Measurements from ENCODE around the gene SLC5A2.
"Not testable (repeated sequence)": the region's sequence is repeated elsewhere in the genome, so short reads cannot be mapped to it uniquely, and the experiment has no call there.

The SLC5A2 gene

DNA sequence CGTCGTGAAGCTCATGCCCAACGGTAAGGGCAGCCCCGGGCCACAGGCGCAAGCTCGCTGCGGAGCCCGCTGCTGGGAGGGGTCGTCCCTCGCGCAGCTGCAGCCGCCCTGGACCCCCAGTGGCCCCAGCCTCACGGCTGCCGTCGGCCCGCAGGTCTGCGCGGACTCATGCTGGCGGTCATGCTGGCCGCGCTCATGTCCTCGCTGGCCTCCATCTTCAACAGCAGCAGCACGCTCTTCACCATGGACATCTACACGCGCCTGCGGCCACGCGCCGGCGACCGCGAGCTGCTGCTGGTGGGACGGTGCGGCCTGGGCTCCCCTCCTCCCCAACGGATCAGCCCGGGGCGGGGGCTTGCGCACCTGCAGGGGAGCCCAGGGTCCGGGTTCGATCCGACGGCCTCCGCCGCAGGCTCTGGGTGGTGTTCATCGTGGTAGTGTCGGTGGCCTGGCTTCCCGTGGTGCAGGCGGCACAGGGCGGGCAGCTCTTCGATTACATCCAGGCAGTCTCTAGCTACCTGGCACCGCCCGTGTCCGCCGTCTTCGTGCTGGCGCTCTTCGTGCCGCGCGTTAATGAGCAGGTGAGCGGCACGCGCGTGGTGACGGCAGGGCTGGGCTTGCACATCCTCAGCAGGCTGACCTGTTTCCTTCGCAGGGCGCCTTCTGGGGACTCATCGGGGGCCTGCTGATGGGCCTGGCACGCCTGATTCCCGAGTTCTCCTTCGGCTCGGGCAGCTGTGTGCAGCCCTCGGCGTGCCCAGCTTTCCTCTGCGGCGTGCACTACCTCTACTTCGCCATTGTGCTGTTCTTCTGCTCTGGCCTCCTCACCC lies 5.8 kb downstream of the SLC5A2 start:
- no peak for DNase-seq (ENCODE audit: low read depth)
- peak overlapping the region; percentile 56 for H3K4me3 ChIP-seq (ENCODE audit: low read depth, low read length)

DNA sequence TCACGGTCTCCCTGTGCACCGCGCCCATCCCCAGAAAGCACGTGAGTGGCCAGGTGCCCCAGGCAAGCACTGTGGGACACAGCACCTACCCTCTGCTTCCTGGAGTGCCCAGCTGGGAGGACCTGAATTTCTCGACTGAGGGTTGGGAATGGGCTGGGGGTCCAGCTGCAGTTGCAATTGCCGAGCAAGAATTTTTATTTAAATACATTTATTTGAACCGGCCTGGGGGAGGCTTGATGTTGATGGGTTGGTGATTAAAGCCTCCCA lies 6.3 kb downstream of the SLC5A2 start:
- DNase-seq (ENCODE audit: low read depth), result no peak
- no peak overlapping the region for H3K4me3 ChIP-seq (ENCODE audit: low read depth, low read length)

DNA sequence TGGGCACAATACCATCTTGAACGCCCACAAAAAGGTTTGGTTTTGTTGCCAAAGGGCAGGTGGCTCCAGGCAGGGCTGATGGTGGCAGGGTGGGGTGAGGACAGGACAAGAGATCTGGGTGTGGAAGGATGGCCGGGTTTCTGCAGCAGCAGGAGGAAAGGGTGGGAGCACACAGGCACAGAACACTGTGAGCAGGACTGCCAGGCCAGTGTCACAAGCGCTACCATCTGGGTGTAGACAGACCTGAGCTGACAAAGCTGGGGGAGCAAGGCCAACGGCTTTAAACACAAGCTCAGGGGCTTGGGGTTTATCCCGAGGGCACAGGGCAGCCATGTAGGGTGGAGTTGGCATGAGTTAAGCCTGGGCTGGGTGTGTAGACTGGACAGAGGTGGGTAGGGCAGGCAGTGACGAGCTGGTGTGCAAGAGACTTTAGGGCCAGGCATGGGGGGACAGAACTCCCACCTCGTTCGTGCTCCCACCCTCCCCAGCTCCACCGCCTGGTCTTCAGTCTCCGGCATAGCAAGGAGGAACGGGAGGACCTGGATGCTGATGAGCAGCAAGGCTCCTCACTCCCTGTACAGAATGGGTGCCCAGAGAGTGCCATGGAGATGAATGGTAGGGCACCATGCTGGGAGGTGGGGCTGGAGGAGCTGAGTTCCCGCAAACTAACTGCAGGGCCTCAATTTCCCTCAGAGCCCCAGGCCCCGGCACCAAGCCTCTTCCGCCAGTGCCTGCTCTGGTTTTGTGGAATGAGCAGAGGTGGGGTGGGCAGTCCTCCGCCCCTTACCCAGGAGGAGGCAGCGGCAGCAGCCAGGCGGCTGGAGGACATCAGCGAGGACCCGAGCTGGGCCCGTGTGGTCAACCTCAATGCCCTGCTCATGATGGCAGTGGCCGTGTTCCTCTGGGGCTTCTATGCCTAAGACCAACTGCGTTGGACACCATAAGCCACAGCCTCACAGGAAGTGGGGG lies 7.0 kb downstream of the SLC5A2 start:
- H3K4me3 ChIP-seq (ENCODE audit: low read depth, low read length), result no peak overlapping the region
- DNase-seq (ENCODE audit: low read depth), result no peak

DNA sequence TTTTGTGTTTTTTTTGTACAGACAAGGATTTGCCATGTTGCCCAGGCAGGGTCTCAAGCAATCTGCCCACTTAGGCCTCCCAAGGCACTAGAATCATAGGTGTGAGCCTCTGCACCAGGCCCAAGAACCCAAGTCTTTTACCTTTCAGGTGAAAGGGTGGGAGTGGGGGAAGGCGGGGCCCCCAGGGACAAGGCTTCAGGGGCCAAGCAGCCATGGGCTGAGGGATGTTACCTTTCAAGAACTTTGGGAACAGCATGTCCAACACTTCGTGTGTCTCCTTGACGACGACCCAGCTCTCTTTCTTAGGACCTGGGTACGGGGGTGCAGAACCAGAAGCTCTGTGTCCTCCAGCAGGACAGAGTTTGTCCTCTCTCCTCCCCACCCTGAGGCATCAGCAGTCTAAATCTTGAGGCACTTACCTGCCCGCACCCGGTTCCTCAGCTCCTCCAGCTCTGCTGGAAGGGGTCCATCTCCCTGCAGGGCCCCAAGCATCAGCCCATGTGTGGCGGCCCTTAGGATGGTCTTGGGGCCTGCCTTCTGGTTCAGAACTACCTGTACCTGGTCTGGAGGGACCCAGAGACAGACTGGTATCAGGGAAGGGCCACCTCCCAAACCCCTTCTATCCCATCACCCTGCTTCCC lies 9.0 kb downstream of the SLC5A2 start:
- H3K4me3 ChIP-seq (ENCODE audit: low read depth, low read length), result no peak overlapping the region
- no peak for DNase-seq (ENCODE audit: low read depth)

DNA sequence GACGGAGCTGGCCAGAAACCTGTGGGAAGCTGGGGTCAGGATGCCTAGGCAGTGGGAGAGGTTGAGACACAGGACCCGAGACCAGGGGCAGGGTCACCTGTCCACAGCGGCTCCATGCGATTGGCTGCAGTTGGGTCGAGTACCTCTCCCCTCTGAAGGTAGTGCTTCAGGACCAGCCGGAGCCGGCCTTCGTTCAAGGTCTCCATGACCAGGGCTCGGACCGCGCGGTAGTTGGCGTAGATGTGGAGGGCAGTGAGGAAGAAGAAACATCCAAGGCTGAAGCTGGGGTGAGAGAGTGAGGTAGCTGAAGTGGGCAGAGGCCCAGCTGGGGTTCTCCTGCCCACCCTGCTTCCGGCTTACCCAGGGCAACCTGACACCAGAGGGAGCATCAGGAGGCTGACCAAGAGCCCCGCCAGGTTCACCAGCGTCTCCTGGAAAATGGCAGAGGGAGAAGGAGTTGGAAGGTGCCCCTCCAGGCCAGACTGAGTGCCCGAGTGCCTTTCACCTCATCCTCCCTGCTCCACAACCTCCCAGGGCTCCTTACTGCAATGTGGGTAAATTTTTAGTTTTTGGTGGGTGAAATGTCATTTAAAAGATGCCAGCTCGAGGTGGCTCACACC lies 10.7 kb downstream of the SLC5A2 start:
- DNase-seq (ENCODE audit: low read depth), result no peak
- no peak overlapping the region for H3K4me3 ChIP-seq (ENCODE audit: low read depth, low read length)

DNA sequence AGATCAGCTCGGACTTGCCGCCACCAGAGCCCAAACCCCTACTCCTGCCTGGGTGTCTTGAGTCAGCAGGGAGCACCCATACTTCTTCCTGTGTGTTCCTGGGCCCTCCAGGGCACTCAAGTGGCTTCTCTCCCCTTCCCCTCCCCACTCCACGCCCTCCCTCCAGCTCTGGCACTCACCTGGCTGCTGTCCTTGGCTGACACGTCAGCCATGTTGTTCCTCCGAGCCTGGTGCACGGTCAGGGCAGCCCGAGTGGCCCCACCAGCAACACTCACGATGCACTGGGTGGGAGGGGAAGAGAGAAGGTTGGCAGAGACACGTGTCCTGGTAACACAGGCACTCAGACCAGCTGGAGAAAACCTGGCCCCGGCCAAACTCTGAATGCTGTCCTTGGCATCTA lies 13.7 kb downstream of the SLC5A2 start:
- DNase-seq (ENCODE audit: low read depth), result no peak
- no peak overlapping the region for H3K4me3 ChIP-seq (ENCODE audit: low read depth, low read length)

DNA sequence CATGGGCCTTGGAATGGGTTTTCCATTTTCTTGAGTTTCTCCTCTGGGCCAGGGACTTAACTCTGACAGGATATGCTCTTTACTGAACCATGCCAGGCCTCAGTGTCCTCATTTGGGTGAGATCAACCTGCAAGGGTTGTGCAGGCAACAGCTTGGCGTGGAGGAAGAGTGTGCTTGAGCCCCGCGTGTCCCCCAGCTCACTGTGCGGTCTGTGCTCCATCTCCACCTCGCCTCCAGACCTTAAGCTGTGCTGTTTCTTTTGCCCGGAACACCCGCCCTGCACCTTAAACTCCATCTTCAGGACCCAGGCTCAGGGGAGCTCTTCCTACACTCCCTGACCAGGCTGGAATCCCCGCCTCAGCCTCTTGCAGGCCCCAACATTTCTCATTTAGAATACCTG lies 15.6 kb downstream of the SLC5A2 start:
- no peak overlapping the region for H3K4me3 ChIP-seq (ENCODE audit: low read depth, low read length)
- no peak for DNase-seq (ENCODE audit: low read depth)

DNA sequence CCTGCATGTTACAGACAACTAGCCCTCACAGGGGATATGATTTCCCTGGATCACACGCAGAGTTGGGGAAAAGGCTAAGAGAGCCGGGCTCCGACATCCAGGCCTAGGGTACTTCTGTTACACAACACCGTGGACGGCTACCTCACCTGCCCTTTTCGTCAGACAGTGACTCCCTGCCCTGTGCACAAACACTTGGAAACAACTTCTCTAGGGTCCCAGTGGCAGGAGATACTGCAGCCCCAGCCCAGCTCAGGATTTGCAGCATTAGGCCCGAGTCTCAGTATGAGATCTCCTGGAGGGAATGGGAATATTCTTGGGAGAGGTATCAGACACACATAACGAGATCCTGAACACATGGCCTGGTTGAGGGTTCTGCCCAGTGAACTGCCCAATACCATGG lies 17.0 kb downstream of the SLC5A2 start:
- no peak overlapping the region for H3K4me3 ChIP-seq (ENCODE audit: low read depth, low read length)
- DNase-seq (ENCODE audit: low read depth), result no peak

DNA sequence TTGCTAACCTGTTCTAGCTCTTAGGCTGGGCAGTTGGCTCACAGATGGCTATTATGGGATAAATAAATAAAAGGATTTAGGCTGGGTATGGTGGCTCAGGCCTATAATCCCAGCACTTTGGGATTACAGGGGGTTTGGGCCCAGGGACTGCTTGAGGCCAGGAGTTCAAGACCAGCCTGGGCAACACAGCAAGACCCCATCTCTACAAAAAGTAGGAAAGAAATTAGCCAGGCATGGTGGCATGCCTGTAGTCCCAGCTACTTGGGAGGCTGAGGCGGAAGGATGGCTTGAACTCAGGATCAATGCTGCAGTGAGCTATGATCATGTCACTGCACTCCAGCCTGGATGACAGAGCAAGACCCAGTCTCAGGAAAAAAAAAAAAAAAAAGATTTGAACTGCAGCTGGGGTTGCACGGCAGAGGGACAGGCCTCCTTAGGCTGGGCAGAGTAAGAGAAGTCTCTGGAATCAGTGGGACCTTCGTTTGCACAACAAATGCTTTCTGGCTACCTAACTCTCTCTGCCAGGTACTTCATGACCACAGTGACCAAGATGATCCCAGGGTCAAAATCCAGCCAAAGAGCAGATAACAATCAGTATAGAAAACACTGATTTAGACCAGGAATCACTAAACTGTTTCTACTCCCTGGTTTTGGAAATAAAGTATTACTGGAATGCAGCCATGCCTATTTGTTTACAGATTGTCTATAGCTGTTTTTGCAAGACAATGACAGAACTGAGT lies 18.5 kb downstream of the SLC5A2 start:
- DNase-seq (ENCODE audit: low read depth), result no peak
- no peak overlapping the region for H3K4me3 ChIP-seq (ENCODE audit: low read depth, low read length)

DNA sequence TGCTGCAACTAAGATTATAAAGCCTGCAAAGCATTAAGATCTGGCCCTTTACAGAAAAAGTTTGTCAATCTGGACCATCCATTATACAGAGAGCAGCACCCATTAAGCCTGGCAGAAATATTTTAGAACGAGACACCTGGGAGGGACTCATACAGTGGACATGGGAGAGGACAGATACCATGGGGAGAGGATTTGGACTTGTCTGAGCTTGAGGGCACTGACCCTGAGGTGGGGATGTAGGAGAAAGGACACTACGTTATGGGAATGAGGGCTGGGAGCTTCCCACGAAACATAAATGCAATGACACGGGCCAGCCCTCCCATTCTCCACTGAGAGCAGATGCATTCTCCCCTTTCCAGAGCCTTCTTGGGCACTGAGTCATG lies 19.0 kb downstream of the SLC5A2 start:
- no peak for DNase-seq (ENCODE audit: low read depth)
- H3K4me3 ChIP-seq (ENCODE audit: low read depth, low read length), result no peak overlapping the region

DNA sequence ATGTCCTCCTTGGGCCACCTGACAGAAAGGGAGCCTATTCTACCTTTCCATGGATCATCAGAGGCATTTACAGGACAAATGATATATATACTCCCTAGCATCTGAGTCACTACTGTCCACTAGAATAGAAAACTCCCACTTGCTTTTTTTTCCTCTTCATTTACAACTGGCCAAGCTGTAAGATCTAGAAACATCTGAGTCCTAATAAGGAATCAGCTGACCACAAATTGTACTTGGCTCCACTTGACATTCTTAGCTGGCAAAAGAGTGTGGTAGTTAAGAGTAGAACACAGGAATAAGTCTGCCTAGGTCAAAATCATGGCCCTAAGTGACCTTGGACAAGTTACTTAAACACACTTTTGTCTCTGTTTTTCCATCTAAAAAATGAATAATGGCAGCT lies 20.1 kb downstream of the SLC5A2 start:
- no peak overlapping the region for H3K4me3 ChIP-seq (ENCODE audit: low read depth, low read length)
- DNase-seq (ENCODE audit: low read depth), result no peak

DNA sequence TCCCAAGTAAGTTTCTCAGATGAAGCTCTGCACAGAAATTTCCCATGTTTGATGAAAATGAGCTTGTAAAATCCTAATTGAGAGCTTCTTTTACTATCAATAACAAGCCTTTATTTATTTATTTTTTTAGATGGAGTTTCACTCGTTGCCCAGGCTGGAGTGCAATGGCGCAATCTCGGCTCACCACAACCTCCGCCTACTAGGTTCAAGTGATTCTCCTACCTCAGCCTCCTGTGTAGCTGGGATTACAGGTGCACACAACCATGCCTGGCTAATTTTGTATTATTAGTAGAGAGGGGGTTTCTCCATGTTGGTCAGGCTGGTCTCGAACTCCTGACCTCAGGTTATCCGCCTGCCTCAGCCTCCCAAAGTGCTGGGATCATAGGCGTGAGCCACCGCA lies 20.6 kb downstream of the SLC5A2 start:
- DNase-seq (ENCODE audit: low read depth); H3K4me3 ChIP-seq (ENCODE audit: low read depth, low read length): not testable (repeated sequence)

DNA sequence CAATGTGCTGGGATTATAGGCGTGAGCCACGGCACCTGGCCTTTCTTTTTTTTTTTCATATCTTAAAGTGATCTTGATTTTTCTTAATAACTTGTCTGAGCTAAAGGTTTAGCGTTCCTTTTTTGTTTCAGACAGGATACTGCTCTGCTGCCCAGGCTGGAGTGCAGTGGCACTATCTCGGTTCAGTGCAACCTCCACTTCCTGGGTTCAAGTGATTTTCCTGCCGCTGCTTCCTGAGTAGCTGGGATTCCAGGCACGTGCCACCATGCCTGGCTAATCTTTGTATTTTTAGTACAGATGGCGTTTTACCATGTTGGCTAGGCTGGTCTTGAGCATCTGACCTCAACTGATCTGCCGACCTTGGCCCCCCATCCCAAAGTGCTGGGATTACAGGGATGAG lies 21.2 kb downstream of the SLC5A2 start:
- H3K4me3 ChIP-seq (ENCODE audit: low read depth, low read length), result no peak overlapping the region
- no peak for DNase-seq (ENCODE audit: low read depth)

DNA sequence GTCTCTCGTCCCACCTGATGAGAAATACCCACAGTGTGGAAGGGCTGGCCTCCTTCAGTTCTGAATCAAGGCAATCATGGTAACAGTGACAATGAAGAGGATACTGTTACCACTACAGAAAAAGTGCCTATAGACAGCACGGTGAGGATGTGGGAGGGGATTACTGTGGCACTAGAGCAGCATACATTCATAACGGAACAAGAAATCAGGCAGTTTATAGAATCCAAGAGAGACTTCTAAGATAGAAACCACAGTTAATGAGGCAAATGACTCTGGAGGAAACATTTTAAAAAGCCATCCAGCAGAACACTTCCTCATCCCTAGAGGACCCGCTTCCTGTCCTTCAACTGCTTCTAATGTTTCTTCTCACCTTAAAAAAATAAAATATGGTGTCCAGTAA lies 22.6 kb downstream of the SLC5A2 start:
- DNase-seq (ENCODE audit: low read depth), result no peak
- H3K4me3 ChIP-seq (ENCODE audit: low read depth, low read length), result no peak overlapping the region

DNA sequence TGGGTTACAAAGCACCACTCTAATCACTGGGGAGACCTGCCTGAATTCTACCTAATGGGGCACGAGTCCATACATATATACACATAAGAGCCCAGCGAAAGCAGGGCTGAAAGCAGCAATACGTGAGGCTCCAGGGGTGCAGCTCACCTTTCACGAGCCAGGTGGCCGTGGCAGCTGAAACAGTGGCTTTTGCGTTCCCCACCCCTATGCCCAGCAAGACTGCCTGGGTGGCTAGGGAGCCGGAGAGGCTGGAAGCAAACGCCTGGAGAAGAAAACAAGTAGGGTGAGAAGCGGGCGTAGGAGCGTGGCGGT lies 24.6 kb downstream of the SLC5A2 start:
- H3K4me3 ChIP-seq (ENCODE audit: low read depth, low read length), result peak overlapping the region; percentile 69
- no peak for DNase-seq (ENCODE audit: low read depth)

DNA sequence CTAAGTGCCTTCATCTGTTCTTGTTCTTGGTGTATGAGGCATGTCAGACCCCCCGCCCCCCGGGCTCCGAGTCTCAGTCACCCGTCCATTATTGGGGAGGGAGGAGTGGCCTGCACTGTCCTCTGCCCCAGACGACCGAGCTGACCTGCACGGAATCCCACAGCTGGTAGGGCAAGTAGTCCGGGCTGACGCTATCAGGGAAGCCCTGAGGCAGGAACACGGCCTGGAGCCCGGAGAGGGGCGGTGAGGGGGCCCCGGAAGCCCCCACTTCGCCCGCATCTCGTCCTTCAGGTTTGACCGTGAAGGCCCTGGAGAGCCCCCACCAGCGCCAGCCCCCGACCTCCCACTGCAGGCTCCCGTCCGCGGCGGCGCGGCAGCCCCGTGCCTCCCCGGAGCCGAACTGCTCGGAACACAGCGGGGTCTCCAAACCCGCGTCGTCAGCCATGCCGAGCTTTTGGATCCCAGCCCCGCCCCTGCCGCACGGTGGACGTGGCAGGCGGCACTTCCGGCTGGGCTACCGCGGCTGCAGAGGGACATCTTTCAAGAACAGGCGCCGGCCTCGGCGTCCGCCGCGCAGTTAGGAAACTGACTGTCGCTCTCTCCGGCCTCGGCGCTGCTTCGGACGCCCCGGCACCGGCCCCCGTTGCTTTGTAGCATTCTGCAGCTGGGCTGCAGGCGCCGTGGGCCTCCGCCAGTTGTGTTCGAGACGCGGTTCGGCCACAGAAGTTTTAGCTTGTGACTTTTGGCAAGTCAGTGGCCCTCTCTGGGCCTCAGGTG lies 25.2 kb downstream of the SLC5A2 start, which contains the start of gene RUSF1:
Gene RUSF1 (minus strand): TSS at position 463 of the 777 bp plus-strand sequence. CDS start 18 bp downstream, at position 445.
- peak; percentile 63 for DNase-seq (ENCODE audit: low read depth)

DNA sequence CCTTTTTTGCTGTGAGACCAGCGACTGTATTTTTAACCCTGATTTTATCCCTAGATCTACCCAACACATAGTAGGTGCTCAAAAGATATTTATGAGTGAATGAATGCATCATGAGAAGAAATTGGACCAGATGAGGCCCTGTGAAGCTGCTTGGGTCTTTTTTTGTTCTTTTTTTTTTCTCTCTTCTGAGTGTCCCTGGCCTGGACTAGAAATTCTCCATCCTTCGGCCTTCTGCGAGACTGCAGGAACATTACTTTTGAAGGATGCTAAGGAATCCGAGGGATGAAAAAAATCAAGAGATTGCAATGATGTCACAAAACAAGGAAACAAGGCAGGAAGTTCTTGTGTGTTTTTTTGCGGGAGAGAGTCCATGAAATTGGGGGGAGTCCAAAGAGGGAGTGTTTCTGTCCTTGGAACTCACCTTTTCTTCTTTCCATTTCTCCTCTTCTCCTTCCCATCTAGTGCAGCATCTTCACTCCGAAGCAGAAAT lies 25.8 kb downstream of the SLC5A2 start:
- H3K4me3 ChIP-seq (ENCODE audit: low read depth, low read length), result peak overlapping the region; percentile 69

More for the DNA sequence above, 25.2 kb downstream of the SLC5A2 start, which contains the start of gene RUSF1:
- peak within 1 kb of the TSS; percentile 69 for H3K4me3 ChIP-seq (ENCODE audit: low read depth, low read length)

DNA sequence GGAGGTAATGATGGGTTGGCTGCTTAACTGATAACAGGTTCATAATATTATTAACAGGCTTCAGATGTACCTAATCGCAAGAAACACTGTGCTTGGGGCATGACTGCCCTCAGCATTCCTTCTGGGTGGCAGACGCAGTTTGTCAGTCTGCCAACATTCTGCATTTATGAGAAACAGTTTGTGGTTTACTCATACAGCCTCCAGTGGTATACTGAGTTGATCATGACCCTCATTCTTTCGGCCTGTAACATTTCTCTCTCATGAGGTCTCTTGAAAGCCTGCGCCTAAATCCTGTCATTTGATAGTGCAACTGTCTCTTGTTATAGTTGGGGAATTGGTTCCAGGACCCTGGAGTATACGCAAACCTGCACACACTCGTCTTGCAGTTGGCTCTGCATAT lies 30.2 kb downstream of the SLC5A2 start:
- peak; percentile 41 for DNase-seq (ENCODE audit: low read depth)
- no peak overlapping the region for H3K4me3 ChIP-seq (ENCODE audit: low read depth, low read length)

More for the DNA sequence above, 25.8 kb downstream of the SLC5A2 start:
- DNase-seq (ENCODE audit: low read depth), result no peak

Data from skeletal muscle cell (primary cell).